CD1c-positive myeloid dendritic cell (primary cell): ENCODE results near the gene GATAD2B.

Experiments used
- DNase-seq: peaks from one replicate; pipeline ENCODE4 v3.0.0-alpha.2; 2016; ENCODE audit errors: extremely low spot score

The GATAD2B gene

GRCh38 chr1:153951801-153952200, 29.0 kb upstream of the GATAD2B start:
- DNase-seq: no peak

- DNase-seq: no peak
These were observed 28.4 kb upstream of the GATAD2B start for GRCh38 chr1:153951183-153951582.

- DNase-seq: peak; percentile 87
These were observed 24.0 kb upstream of the GATAD2B start, which contains the start of gene DENND4B for GRCh38 chr1:153946622-153947241. Gene DENND4B, minus strand, starts transcription at chr1:153946718. Its CDS starts 2,344 bp downstream, at chr1:153944374.

GRCh38 chr1:153945795-153946621, 23.2 kb upstream of the GATAD2B start:
- DNase-seq: peak; percentile 97

GRCh38 chr1:153945131-153945794, 22.5 kb upstream of the GATAD2B start:
- peak; percentile 93 for DNase-seq

- no peak for DNase-seq
These were observed 22.0 kb upstream of the GATAD2B start for GRCh38 chr1:153944827-153945117.

- DNase-seq: peak; percentile 66
These were observed 21.4 kb upstream of the GATAD2B start for GRCh38 chr1:153944005-153944826.

GRCh38 chr1:153942766-153943549, 20.2 kb upstream of the GATAD2B start:
- DNase-seq: no peak

- no peak for DNase-seq
These were observed 19.3 kb upstream of the GATAD2B start for GRCh38 chr1:153941826-153942725.

- no peak for DNase-seq
These were observed 18.0 kb upstream of the GATAD2B start for GRCh38 chr1:153940756-153941155.

- no peak for DNase-seq
These were observed 16.7 kb upstream of the GATAD2B start for GRCh38 chr1:153939476-153939875.

- no peak for DNase-seq
These were observed 16.2 kb upstream of the GATAD2B start for GRCh38 chr1:153938996-153939395.

GRCh38 chr1:153937331-153937730, 14.6 kb upstream of the GATAD2B start:
- DNase-seq: no peak

- DNase-seq: no peak
These were observed 13.4 kb upstream of the GATAD2B start for GRCh38 chr1:153936011-153936802.

GRCh38 chr1:153934746-153935145, 12.0 kb upstream of the GATAD2B start:
- no peak for DNase-seq

- DNase-seq: no peak
These were observed 11.2 kb upstream of the GATAD2B start for GRCh38 chr1:153933955-153934354.

GRCh38 chr1:153933430-153933829, 10.7 kb upstream of the GATAD2B start:
- DNase-seq: no peak

GRCh38 chr1:153932156-153933131, 9.7 kb upstream of the GATAD2B start:
- no peak for DNase-seq
